Heart right ventricle (tissue), 16 donors: Measurements from ENCODE around the gene HMGXB3. TPM values are rescaled to one million over a fixed set of nuclear protein-coding genes. Genes with fewer than 3 reads are reported as not detected.

ENCODE experiments used
- ATAC-seq, 8 donors: fragments of 200-7000 bp; cut with Tn5 transposase; one replicate each; pipeline ENCODE4 v1.9.1; 2020; ENCODE audit warnings: mild to moderate bottlenecking in 8 of 8, moderate library complexity in 8 of 8, moderate number of reproducible peaks in 1 of 8
- DNase-seq, 2 donors: peaks; one replicate each; pipeline ENCODE4 v3.0.0-alpha.2; 2020
- H3K27ac ChIP-seq, 10 donors: fragments of 200-600 bp; sonication (generic) in 2 of 10; one replicate each; pipeline versions ENCODE4 v1.5.0 to v1.8.0; 2020 to 2022; ENCODE audit warnings: mild to moderate bottlenecking in 3 of 10
- H3K27me3 ChIP-seq, 7 donors: fragments of 200-600 bp; one replicate each; pipeline ENCODE4 v1.8.0; 2021 to 2022; ENCODE audit warnings: mild to moderate bottlenecking in 2 of 7
- H3K36me3 ChIP-seq, 9 donors: fragments of 200-600 bp; sonication (generic) in 1 of 9; one replicate each; pipeline versions ENCODE4 v1.5.0 to v1.8.0; 2020 to 2022; ENCODE audit warnings: mild to moderate bottlenecking in 2 of 9
- H3K4me1 ChIP-seq, 9 donors: fragments of 200-600 bp; sonication (generic) in 1 of 9; one replicate each; pipeline versions ENCODE4 v1.5.0 to v1.8.0; 2020 to 2022; ENCODE audit warnings: mild to moderate bottlenecking in 4 of 9
- H3K4me3 ChIP-seq, 10 donors: fragments of 200-600 bp; sonication (generic) in 2 of 10; one replicate each; pipeline versions ENCODE4 v1.5.0 to v1.8.0; 2020 to 2022; ENCODE audit warnings: mild to moderate bottlenecking in 7 of 10, moderate library complexity in 2 of 10
- H3K9me3 ChIP-seq, 11 donors: fragments of 200-600 bp in 10 of 11; sonication (generic) in 2 of 11; one replicate each; pipeline versions ENCODE4 v1.5.0 to v1.8.0; 2013 to 2022; ENCODE audit warnings: mild to moderate bottlenecking in 2 of 11, control low read depth in 1 of 11, moderate library complexity in 1 of 11
- CTCF ChIP-seq, 9 donors: fragments of 200-600 bp; sonication (generic) in 2 of 9; IDR thresholded peaks; one replicate each; pipeline versions ENCODE4 v1.5.0 to v1.8.0; 2021 to 2022; ENCODE audit warnings: antibody characterized with exemption in 9 of 9, mild to moderate bottlenecking in 5 of 9, moderate library complexity in 1 of 9
- WGBS, 2 donors: extraction: QIAGEN DNeasy Blood & Tissue Kit; methylation state at CpG; one replicate each; pipeline ENCODE4 v1.1.7; 2013; ENCODE audit warnings: inconsistent platforms in 1 of 2; 5-methylcytosine and 5-hydroxymethylcytosine counted together
- intact Hi-C, 10 donors: fragments of 100-400 bp; cut with DNase I; formaldehyde crosslinking; loops; one replicate each; pipeline versions ENCODE4 v1.11.1 to v1.14.2; 2022
- polyA plus RNA-seq, 2 donors: library from polyadenylated mRNA; stranded (reverse); fragments of 200-250 nt; gene quantifications; one replicate each; pipeline ENCODE4 v1.2.3, GENCODE V29; 2013
- total RNA-seq, 10 donors: library from RNA; stranded (reverse); fragmentation: NEBNext Ultra II Directional in 3 of 10; extraction: Animal tissue kit (Norgen Biotek cat#: 25700) in 3 of 10; gene quantifications; one replicate each; pipeline versions ENCODE4 v1.2.1 to v1.2.4, GENCODE V29; 2021 to 2023
- donor health status: Arrhythmogenic right ventricular cardiomyopathy.
- donor health status: ischemic (EF 13 %, LVEDD 7.1; RV severe dilation, severe dysfunction).
- donor health status: healthy with polysubstance abuse.
- donor health status: DM: no; HTN: yes; CAD: no.
- donor health status: DM: no; HTN: no; CAD: no.
- donor health status: ischemic (EF 25% LVEDD 6.9; RV normal size, moderate dysfunction).
- donor health status: ischemic (EF 25% LVEDD 5.7; RV mildly dilated, moderate dysfunction).
- donor health status: healthy.
- donor health status: DM: yes; HTN: yes; CAD: no.
- donor health status: Ischemic cardiomyopathy.
- donor health status: ischemic (EF 35%, LVEDD 5.7; RV mildly dilated, moderate dysfunction).
- donor health status: nonischemic (EF 11% LVEDD 7.7; RV severe dilation, severe dysfunction).
- donor health status: DM: yes; HTN: yes; CAD: no.
- donor health status: PGD.
- donor health status: ischemic (EF 29% LVEDD 5.4; RV normal size, mild dysfunction).
- donor health status: nonischemic (EF 23%, LVEDD 6.1; RV moderate dilation, normal function).

Gene HMGXB3
- total and polyA plus RNA-seq, 12 donors: 12.7 to 17.9 (median 14.9) TPM

- Histone ChIP-seq H3K27me3 (no peaks in the 10 kb centered on the region), H3K4me3 (no peak overlapping the region), H3K27ac (no peak overlapping the region), H3K4me1 (peaks cover 0 to 25% (median 18%) of the 10 kb centered on the region in 9 donors), H3K36me3 (no peaks in the 10 kb centered on the region), H3K9me3 (no peaks in the 10 kb centered on the region)
- ATAC-seq (no peak), DNase-seq (no peak)
- TF ChIP-seq CTCF (IDR thresholded peaks at IDR 0.05): no peak
- WGBS, 2 donors: 97 to 99% methylated on average over 3 of the region's 3 CpGs
- intact Hi-C loops: loop anchor here in 5 of 10 donors (5.0 to 10.0 kb wide), 6 partner anchors 111 to 329 kb away; no protein-coding TSS in a partner anchor
Measured at GRCh38 chr5:149963729-149964128, 36.8 kb upstream of the HMGXB3 start.

GRCh38 chr5:149966946-149967345, 33.6 kb upstream of the HMGXB3 start:
- intact Hi-C loops: loop anchor here in 2 of 10 donors (10.0 kb wide), 2 partner anchors 132 to 332 kb away; no protein-coding TSS in a partner anchor
- no peak for ATAC-seq

GRCh38 chr5:149969181-149969930, 31.2 kb upstream of the HMGXB3 start:
- no peak for ATAC-seq
- Histone ChIP-seq H3K36me3 (no peaks in the 10 kb centered on the region), H3K27ac (no peak overlapping the region), H3K27me3 (no peaks in the 10 kb centered on the region), H3K4me3 (no peak overlapping the region), H3K9me3 (no peaks in the 10 kb centered on the region), H3K4me1 (no peaks in the 10 kb centered on the region)
- intact Hi-C loops: loop anchor here in 2 of 10 donors (10.0 kb wide), 2 partner anchors 135 to 335 kb away; no protein-coding TSS in a partner anchor
- DNase-seq: no peak
- 86 to 93% methylated on average over 4 of the region's 4 CpGs for WGBS, 2 donors
- no peak for TF ChIP-seq CTCF (IDR thresholded peaks at IDR 0.05)

More at GRCh38 chr5:149966946-149967345, 33.6 kb upstream of the HMGXB3 start:
- WGBS, 2 donors: 90 to 95% methylated on average over 3 of the region's 3 CpGs
- no peak for TF ChIP-seq CTCF (IDR thresholded peaks at IDR 0.05)
- Histone ChIP-seq H3K4me1 (peaks cover 0 to 4% (median 0%) of the 10 kb centered on the region in 9 donors), H3K27me3 (no peaks in the 10 kb centered on the region), H3K4me3 (no peak overlapping the region), H3K9me3 (no peaks in the 10 kb centered on the region), H3K36me3 (no peaks in the 10 kb centered on the region), H3K27ac (no peak overlapping the region)
- DNase-seq: no peak

GRCh38 chr5:149975409-149975808, 25.1 kb upstream of the HMGXB3 start:
- no peaks in the 10 kb centered on the region for H3K9me3 ChIP-seq
- no peak for ATAC-seq
- no peaks in the 10 kb centered on the region for H3K27me3 ChIP-seq
- H3K4me3 ChIP-seq: no peak overlapping the region
- H3K27ac ChIP-seq: no peak overlapping the region
- WGBS, 2 donors: 60 to 72% methylated on average over 2 of the region's 2 CpGs
- no peak for DNase-seq
- no peak for TF ChIP-seq CTCF (IDR thresholded peaks at IDR 0.05)
- no peaks in the 10 kb centered on the region for H3K4me1 ChIP-seq
- H3K36me3 ChIP-seq: peaks cover 0 to 30% (median 11%) of the 10 kb centered on the region in 9 donors
- intact Hi-C loops: no loop called here
